ENCODE results near the gene IQSEC1. TPM values are rescaled to one million over a fixed set of nuclear protein-coding genes. Genes with fewer than 3 reads are reported as not detected.
A peak's percentile ranks its signal among the peaks of the same experiment; 100 is the strongest.

IQSEC1 gene
- total RNA-seq, 1 donor from 2014 or later: 27.1 TPM

DNA sequence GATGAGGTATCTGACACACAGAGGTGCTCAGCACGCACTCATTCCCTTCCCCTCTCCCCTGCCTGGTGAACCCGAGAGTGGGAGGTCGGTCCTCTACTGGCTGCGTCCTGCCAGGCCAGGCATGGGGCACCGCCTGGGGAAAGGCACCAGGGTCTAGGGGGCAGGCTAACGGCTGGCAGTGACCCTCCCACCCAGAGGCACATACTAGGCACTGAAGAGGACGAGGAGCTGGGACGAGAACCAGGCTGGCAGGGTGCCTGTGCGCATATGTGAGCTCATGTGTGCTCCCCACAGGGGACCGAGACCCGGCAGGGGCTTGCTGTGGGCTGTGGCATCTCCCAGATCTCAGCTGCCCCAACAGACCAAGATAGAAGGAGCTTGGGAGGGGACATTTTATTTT is 86.7 kb downstream of the IQSEC1 start:
- Histone ChIP-seq H3K27me3 (ENCODE audit: control insufficient read depth in 3 of 3, insufficient read depth in 3 of 3, low read length in 3 of 3) (no peaks in the 10 kb centered on the region), H3K4me3 (ENCODE audit: low read length in 3 of 3) (no peak overlapping the region), H3K27ac (ENCODE audit: low read depth, low read length) (no peak overlapping the region), H3K9me3 (ENCODE audit: control insufficient read depth in 3 of 3, low read length in 3 of 3) (no peaks in the 10 kb centered on the region), H3K36me3 (ENCODE audit: control insufficient read depth in 3 of 3, insufficient read depth in 3 of 3, low read length in 3 of 3) (no peaks in the 10 kb centered on the region), H3K9ac (ENCODE audit: low read depth in 1 of 3, low read length in 3 of 3) (peak overlapping the region in 1 of 3 donors; percentile 14), H3K4me1 (ENCODE audit: control insufficient read depth in 3 of 3, insufficient read depth in 3 of 3, low read length in 3 of 3) (peaks cover 36 to 64% (median 47%) of the 10 kb centered on the region in 3 donors)

DNA sequence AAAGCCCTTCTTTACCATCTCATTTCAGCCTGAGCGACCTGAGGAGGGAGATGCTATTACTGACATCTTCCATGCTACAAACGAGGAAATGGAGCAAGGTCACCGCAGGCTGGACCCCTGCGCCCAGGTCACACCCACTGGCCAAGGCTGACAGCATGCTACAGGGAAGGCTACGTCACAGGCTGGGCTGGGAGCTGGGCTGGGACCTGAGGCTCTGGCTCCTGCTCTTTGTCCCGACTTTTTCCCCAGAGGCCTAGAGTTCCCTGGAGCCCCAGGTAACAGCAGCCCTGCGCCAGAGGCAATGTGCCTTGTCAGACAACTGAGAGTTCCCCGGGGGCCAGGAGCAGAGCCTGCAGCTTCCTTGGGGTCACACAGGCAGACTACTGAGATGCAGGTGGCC is 87.2 kb downstream of the IQSEC1 start:
- Histone ChIP-seq H3K4me3 (ENCODE audit: low read length in 3 of 3) (no peak overlapping the region), H3K9me3 (ENCODE audit: control insufficient read depth in 3 of 3, low read length in 3 of 3) (no peaks in the 10 kb centered on the region), H3K4me1 (ENCODE audit: control insufficient read depth in 3 of 3, insufficient read depth in 3 of 3, low read length in 3 of 3) (peaks cover 36 to 59% (median 46%) of the 10 kb centered on the region in 3 donors), H3K27ac (ENCODE audit: low read depth, low read length) (no peak overlapping the region), H3K9ac (ENCODE audit: low read depth in 1 of 3, low read length in 3 of 3) (no peak overlapping the region), H3K36me3 (ENCODE audit: control insufficient read depth in 3 of 3, insufficient read depth in 3 of 3, low read length in 3 of 3) (no peaks in the 10 kb centered on the region), H3K27me3 (ENCODE audit: control insufficient read depth in 3 of 3, insufficient read depth in 3 of 3, low read length in 3 of 3) (no peaks in the 10 kb centered on the region)

DNA sequence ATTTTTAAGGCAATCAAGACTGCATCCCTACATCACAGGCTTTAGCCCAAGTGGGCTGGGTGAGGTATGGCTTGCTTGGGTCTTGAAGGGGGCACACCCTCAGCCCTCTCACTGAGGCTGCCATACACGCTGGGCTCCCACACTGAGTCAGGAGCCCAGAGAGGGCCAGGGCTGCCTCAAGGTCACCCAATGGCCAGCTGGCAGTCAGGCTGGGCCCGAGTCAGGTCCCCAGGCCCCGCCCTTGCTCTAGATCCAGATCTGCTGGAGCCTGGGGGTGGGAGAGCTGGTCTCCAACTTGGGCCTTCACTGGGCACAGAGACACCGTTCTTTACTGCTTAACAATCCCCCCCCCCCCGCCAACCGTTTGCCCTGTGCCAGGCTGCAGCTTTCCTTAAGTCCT is 88.1 kb downstream of the IQSEC1 start:
- peak overlapping the region in 2 of 3 donors; percentile 16 to 23 for H3K9ac ChIP-seq (ENCODE audit: low read depth in 1 of 3, low read length in 3 of 3)
- H3K9me3 ChIP-seq (ENCODE audit: control insufficient read depth in 3 of 3, low read length in 3 of 3): no peaks in the 10 kb centered on the region
- H3K36me3 ChIP-seq (ENCODE audit: control insufficient read depth in 3 of 3, insufficient read depth in 3 of 3, low read length in 3 of 3): no peaks in the 10 kb centered on the region
- no peak overlapping the region for H3K4me3 ChIP-seq (ENCODE audit: low read length in 3 of 3)
- H3K27ac ChIP-seq (ENCODE audit: low read depth, low read length): no peak overlapping the region
- H3K27me3 ChIP-seq (ENCODE audit: control insufficient read depth in 3 of 3, insufficient read depth in 3 of 3, low read length in 3 of 3): no peaks in the 10 kb centered on the region
- H3K4me1 ChIP-seq (ENCODE audit: control insufficient read depth in 3 of 3, insufficient read depth in 3 of 3, low read length in 3 of 3): peaks cover 29 to 52% (median 42%) of the 10 kb centered on the region in 3 donors

DNA sequence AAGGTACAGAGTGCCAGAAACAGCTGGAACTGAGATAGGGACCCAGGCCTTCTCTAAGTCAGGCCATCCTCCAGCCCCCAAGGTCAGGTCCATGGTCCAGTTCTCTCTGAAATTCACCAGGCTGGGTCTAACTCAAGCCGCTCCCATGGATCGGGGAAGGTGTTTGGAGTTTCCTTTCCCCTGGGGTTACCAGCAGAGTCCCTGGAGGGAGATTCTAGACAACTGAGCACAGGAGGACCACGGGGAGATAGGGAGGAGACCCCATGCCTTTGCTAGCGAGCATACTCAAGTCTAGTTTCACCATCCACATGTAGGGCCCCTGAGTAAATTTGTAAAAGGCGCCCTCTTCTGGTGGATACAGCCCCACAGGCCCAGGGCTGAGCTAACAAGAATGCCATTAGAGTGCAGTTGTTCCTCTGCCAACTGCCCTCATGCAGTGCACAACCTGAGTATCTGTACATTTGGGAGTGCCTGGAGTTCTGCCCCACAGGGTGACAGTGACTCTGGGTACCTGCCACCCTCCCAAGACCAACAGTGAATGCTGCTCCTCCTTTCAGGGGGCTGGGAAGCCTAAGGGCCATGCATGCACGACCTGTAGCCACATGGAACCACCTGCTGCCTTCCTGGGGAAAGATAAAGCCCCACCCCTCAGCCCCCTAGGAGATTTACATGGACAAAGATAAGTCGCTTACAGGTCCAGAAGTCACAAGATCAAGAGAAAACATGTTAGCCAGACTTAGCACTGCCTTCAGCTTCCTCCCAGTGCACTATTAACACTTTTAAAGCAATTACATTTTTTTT is 89.0 kb downstream of the IQSEC1 start:
- no peaks in the 10 kb centered on the region for H3K9me3 ChIP-seq (ENCODE audit: control insufficient read depth in 3 of 3, low read length in 3 of 3)
- H3K4me1 ChIP-seq (ENCODE audit: control insufficient read depth in 3 of 3, insufficient read depth in 3 of 3, low read length in 3 of 3): peaks cover 26 to 58% (median 37%) of the 10 kb centered on the region in 3 donors
- H3K9ac ChIP-seq (ENCODE audit: low read depth in 1 of 3, low read length in 3 of 3): peak overlapping the region in 2 of 3 donors; percentile 43 to 58
- peak overlapping the region in 2 of 3 donors; percentile 13 to 40 for H3K4me3 ChIP-seq (ENCODE audit: low read length in 3 of 3)
- no peak overlapping the region for H3K27ac ChIP-seq (ENCODE audit: low read depth, low read length)
- H3K27me3 ChIP-seq (ENCODE audit: control insufficient read depth in 3 of 3, insufficient read depth in 3 of 3, low read length in 3 of 3): no peaks in the 10 kb centered on the region
- peaks cover 0 to 2% (median 2%) of the 10 kb centered on the region in 3 donors for H3K36me3 ChIP-seq (ENCODE audit: control insufficient read depth in 3 of 3, insufficient read depth in 3 of 3, low read length in 3 of 3)

DNA sequence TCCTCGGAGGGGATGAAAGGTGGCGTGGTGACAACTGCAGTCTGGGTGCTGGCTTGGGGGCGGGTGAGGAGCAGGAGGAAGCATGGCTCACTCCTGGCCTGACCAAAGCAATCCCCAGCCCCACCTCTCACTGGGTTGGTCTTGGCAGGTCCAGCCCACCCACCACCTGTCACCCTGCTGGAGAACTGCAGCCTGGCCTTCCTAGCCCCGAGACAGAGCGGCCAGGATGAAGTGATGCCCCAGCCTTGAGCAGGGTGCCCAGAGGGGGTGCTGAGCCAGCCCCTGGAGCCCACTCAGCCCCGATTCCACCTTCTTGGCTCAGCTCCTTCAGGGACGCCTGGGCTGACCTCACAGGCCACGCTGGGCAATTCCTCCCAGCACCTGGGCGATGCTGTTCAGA is 89.9 kb downstream of the IQSEC1 start:
- Histone ChIP-seq H3K9me3 (ENCODE audit: control insufficient read depth in 3 of 3, low read length in 3 of 3) (no peaks in the 10 kb centered on the region), H3K36me3 (ENCODE audit: control insufficient read depth in 3 of 3, insufficient read depth in 3 of 3, low read length in 3 of 3) (peaks cover 0 to 2% (median 2%) of the 10 kb centered on the region in 3 donors), H3K27me3 (ENCODE audit: control insufficient read depth in 3 of 3, insufficient read depth in 3 of 3, low read length in 3 of 3) (no peaks in the 10 kb centered on the region), H3K27ac (ENCODE audit: low read depth, low read length) (no peak overlapping the region), H3K4me3 (ENCODE audit: low read length in 3 of 3) (no peak overlapping the region), H3K9ac (ENCODE audit: low read depth in 1 of 3, low read length in 3 of 3) (peak overlapping the region in 1 of 3 donors; percentile 8), H3K4me1 (ENCODE audit: control insufficient read depth in 3 of 3, insufficient read depth in 3 of 3, low read length in 3 of 3) (peaks cover 22 to 57% (median 34%) of the 10 kb centered on the region in 3 donors)

DNA sequence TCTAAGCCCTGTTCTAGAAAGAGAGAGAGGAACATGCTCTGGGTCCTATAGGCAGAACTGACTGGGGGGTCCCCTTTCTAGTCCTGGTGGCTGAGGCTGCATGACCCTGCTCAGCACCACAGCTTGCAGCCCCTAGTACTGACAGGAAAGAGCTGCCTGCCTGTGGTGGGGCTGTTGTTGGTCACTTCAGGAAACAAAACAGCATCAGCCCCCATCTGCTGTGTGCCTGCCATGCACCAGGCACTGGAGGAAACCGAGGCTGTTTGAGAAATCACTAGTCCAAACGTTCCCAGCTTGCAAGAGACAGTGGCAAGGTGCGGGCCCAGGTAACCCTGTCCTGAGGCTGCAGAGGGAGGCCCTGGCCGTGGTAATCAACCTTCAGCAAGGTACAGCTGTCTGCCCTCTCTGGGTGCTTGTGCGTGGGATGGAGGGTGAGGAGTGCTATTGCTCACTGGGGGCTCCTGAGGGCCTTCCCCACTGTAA is 90.6 kb downstream of the IQSEC1 start:
- Histone ChIP-seq H3K4me3 (ENCODE audit: low read length in 3 of 3) (no peak overlapping the region), H3K36me3 (ENCODE audit: control insufficient read depth in 3 of 3, insufficient read depth in 3 of 3, low read length in 3 of 3) (peaks cover 0 to 2% (median 2%) of the 10 kb centered on the region in 3 donors), H3K27me3 (ENCODE audit: control insufficient read depth in 3 of 3, insufficient read depth in 3 of 3, low read length in 3 of 3) (no peaks in the 10 kb centered on the region), H3K9me3 (ENCODE audit: control insufficient read depth in 3 of 3, low read length in 3 of 3) (no peaks in the 10 kb centered on the region), H3K9ac (ENCODE audit: low read depth in 1 of 3, low read length in 3 of 3) (no peak overlapping the region), H3K27ac (ENCODE audit: low read depth, low read length) (no peak overlapping the region), H3K4me1 (ENCODE audit: control insufficient read depth in 3 of 3, insufficient read depth in 3 of 3, low read length in 3 of 3) (peaks cover 22 to 57% (median 34%) of the 10 kb centered on the region in 3 donors)

GRCh38 chr3:12981306-12982275 is 91.6 kb downstream of the IQSEC1 start:
- Histone ChIP-seq H3K9me3 (ENCODE audit: control insufficient read depth in 3 of 3, low read length in 3 of 3) (no peaks in the 10 kb centered on the region), H3K27me3 (ENCODE audit: control insufficient read depth in 3 of 3, insufficient read depth in 3 of 3, low read length in 3 of 3) (no peaks in the 10 kb centered on the region), H3K27ac (ENCODE audit: low read depth, low read length) (no peak overlapping the region), H3K4me3 (ENCODE audit: low read length in 3 of 3) (no peak overlapping the region), H3K9ac (ENCODE audit: low read depth in 1 of 3, low read length in 3 of 3) (peak overlapping the region in 1 of 3 donors; percentile 12), H3K36me3 (ENCODE audit: control insufficient read depth in 3 of 3, insufficient read depth in 3 of 3, low read length in 3 of 3) (peaks cover 0 to 2% (median 2%) of the 10 kb centered on the region in 3 donors), H3K4me1 (ENCODE audit: control insufficient read depth in 3 of 3, insufficient read depth in 3 of 3, low read length in 3 of 3) (peaks cover 17 to 49% (median 26%) of the 10 kb centered on the region in 3 donors)

DNA sequence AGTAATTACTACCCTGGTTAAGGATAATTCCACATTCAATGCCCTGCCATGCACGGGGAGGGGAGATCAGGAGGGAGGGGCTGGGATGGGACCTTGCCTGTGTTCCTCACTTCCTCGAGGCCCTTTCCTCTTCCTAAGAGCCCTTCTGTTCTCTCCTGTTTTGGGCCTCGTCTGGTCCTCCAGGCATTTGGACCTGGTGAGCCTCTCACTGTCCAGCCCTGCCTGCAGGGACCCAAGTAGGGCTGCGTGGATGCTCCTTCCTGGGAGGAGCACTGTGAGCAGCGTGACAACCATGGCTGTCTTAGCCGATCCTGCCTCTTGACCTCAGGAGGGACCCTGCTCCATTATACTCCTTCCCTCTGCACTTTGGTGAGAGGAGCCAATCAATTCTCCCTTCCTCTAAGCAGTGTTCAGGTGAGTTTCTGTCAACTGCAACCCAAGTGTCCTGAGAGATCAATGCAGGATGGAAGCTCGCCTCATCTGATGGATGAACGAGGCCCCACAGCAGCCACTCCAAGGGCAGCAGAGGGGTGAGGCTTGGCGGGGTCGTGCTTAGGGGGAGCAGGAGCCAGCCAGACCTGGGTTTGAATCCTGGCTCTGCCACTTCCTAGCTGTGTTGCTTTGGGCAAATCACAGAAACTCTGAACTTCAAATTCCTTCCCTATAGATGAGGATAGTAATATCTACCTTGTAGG is 92.5 kb downstream of the IQSEC1 start:
- Histone ChIP-seq H3K9me3 (ENCODE audit: control insufficient read depth in 3 of 3, low read length in 3 of 3) (no peaks in the 10 kb centered on the region), H3K27ac (ENCODE audit: low read depth, low read length) (no peak overlapping the region), H3K9ac (ENCODE audit: low read depth in 1 of 3, low read length in 3 of 3) (no peak overlapping the region), H3K27me3 (ENCODE audit: control insufficient read depth in 3 of 3, insufficient read depth in 3 of 3, low read length in 3 of 3) (no peaks in the 10 kb centered on the region), H3K36me3 (ENCODE audit: control insufficient read depth in 3 of 3, insufficient read depth in 3 of 3, low read length in 3 of 3) (peaks cover 0 to 2% (median 2%) of the 10 kb centered on the region in 3 donors), H3K4me3 (ENCODE audit: low read length in 3 of 3) (no peak overlapping the region), H3K4me1 (ENCODE audit: control insufficient read depth in 3 of 3, insufficient read depth in 3 of 3, low read length in 3 of 3) (peaks cover 17 to 41% (median 24%) of the 10 kb centered on the region in 3 donors)

GRCh38 chr3:12979947-12980487 is 93.2 kb downstream of the IQSEC1 start:
- H3K4me3 ChIP-seq (ENCODE audit: low read length in 3 of 3): no peak overlapping the region
- no peaks in the 10 kb centered on the region for H3K9me3 ChIP-seq (ENCODE audit: control insufficient read depth in 3 of 3, low read length in 3 of 3)
- H3K27ac ChIP-seq (ENCODE audit: low read depth, low read length): no peak overlapping the region
- H3K9ac ChIP-seq (ENCODE audit: low read depth in 1 of 3, low read length in 3 of 3): no peak overlapping the region
- H3K36me3 ChIP-seq (ENCODE audit: control insufficient read depth in 3 of 3, insufficient read depth in 3 of 3, low read length in 3 of 3): peaks cover 0 to 2% (median 2%) of the 10 kb centered on the region in 3 donors
- no peaks in the 10 kb centered on the region for H3K27me3 ChIP-seq (ENCODE audit: control insufficient read depth in 3 of 3, insufficient read depth in 3 of 3, low read length in 3 of 3)
- peaks cover 20 to 39% (median 24%) of the 10 kb centered on the region in 3 donors for H3K4me1 ChIP-seq (ENCODE audit: control insufficient read depth in 3 of 3, insufficient read depth in 3 of 3, low read length in 3 of 3)
